Measurements from ENCODE around the gene INO80B.
"Not testable (repeated sequence)": the region's sequence is repeated elsewhere in the genome, so short reads cannot be mapped to it uniquely, and the experiment has no call there.

The INO80B gene

DNA sequence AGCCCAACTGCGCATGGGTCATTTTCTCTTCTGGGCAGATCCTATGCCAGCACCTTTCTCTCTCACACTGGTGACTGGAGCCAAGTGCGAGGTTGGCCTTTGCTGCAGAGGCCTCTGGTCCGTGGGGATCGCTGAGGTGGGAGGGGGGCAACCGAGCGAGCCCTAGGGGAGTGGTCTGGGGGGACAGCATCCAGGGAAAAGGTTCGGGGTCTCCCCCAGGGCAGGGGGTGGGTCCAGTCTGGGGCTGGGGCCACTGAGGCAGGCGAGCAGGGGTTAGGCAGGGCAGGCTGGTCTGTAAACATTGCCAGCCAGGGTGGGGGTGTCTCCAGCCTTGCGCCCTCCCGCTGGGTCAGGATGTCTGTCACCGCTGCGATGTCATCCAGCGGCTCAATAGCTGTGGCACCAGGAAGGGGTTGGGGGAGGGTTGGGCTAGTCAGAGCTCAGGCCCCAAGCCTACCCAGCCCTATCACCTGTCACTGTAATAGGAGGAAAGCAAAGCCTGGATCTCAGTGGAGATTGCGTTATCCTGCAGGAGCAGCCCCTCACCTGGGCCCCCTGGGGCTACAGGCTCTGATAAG lies 28.6 kb upstream of the INO80B start:
- no peak for DNase-seq (ENCODE audit: low spot score)

DNA sequence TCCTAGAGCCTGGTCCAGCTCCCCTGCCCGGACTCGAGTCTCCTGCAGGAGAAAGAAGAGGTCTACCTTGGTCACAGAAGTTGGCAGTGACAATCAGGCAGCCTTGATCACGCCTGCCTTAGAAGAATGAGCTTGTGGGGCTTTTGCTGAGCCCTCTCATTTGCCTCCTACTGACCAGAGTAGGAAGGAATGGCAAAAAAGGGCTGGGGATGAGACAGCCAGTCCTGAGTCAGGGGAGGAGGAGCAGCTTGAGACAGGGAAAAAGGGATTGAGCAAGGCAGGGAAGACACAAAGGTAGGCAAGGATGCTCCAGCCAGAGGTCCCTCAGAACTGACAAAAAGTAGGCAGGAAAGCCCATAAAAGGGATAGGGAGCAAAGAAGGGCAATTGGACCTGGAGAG lies 27.3 kb upstream of the INO80B start:
- no peak for DNase-seq (ENCODE audit: low spot score)

GRCh38 chr2:74428675-74429074 lies 26.2 kb upstream of the INO80B start:
- DNase-seq (ENCODE audit: low spot score), result no peak

- DNase-seq (ENCODE audit: low spot score), result no peak
Measured at GRCh38 chr2:74429487-74430451, 25.1 kb upstream of the INO80B start.

- no peak for DNase-seq (ENCODE audit: low spot score)
Measured at GRCh38 chr2:74430502-74430901, 24.4 kb upstream of the INO80B start.

GRCh38 chr2:74436111-74436805 lies 18.6 kb upstream of the INO80B start:
- DNase-seq (ENCODE audit: low spot score), result no peak

GRCh38 chr2:74436848-74437695 lies 17.8 kb upstream of the INO80B start:
- DNase-seq (ENCODE audit: low spot score), result no peak

DNA sequence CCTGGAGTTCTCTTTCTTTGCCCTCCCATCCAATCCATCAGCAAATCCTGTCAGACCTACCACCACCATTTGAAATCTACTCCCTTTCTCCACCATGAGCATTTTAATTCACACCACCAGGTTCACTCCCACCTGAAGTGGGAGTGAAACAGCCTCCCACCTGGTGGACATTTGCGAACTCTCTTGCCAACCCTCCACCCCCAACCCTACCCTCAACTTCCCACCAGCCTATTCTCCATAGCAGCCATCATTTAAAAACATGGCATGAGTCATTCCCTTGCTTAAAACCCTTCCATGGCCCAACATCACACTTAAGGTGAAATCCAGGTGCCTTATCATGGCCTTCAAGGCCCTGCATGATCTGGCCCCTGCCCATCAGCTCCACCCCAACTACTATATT lies 16.6 kb upstream of the INO80B start:
- DNase-seq (ENCODE audit: low spot score), result no peak

GRCh38 chr2:74439373-74439772 lies 15.5 kb upstream of the INO80B start:
- DNase-seq (ENCODE audit: low spot score), result no peak

- no peak for DNase-seq (ENCODE audit: low spot score)
Measured at GRCh38 chr2:74439803-74440377, 15.0 kb upstream of the INO80B start.

GRCh38 chr2:74440378-74441169 lies 14.3 kb upstream of the INO80B start:
- DNase-seq (ENCODE audit: low spot score), result no peak

GRCh38 chr2:74441170-74441689 lies 13.7 kb upstream of the INO80B start:
- DNase-seq (ENCODE audit: low spot score), result no peak

DNA sequence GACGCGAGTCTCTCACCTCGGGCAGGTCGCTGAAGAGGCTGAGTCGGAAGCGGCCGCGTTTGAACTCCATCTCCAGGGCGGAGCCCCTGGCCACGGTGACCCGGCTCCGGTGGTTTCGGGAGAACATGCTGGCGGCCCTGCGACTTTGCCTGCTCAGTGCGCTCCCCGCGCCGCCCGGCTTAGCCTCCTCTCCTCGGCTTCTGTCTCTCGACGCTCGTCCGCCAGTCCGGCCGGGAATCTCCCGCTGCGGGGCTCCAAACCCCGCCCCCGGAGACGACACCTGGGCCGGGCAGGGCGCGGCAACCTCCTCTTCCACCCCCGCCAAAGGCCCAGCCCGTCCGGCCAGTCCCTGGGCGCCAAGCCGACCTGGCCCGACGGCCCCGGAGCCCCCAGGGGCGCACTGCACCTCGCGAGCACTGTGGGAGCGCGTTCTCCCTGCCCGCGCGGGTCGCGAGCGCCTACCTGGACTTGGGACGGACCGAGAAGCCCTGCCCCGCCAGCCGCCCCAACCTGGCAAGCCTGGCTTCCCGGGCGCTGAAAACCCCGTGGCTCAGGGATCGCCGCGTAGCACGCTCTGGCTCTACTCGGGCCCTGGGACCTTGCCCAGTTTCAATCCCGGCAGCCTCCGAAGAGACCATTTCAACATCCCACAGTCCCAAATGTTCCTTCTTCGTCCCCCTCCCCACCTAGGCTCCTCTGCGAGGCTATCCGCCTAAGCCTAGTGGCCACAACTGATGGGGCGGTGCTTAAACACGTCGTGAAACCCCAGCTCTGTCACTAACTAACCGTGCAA lies 13.0 kb upstream of the INO80B start, which contains the start of gene RTKN:
RTKN (minus strand) TSS at position 248 of the 793 bp plus-strand sequence; CDS start at position 127, 121 bp downstream.
- no peak for DNase-seq (ENCODE audit: low spot score)

GRCh38 chr2:74442483-74443297 lies 12.2 kb upstream of the INO80B start:
- not testable (repeated sequence) for DNase-seq (ENCODE audit: low spot score)

DNA sequence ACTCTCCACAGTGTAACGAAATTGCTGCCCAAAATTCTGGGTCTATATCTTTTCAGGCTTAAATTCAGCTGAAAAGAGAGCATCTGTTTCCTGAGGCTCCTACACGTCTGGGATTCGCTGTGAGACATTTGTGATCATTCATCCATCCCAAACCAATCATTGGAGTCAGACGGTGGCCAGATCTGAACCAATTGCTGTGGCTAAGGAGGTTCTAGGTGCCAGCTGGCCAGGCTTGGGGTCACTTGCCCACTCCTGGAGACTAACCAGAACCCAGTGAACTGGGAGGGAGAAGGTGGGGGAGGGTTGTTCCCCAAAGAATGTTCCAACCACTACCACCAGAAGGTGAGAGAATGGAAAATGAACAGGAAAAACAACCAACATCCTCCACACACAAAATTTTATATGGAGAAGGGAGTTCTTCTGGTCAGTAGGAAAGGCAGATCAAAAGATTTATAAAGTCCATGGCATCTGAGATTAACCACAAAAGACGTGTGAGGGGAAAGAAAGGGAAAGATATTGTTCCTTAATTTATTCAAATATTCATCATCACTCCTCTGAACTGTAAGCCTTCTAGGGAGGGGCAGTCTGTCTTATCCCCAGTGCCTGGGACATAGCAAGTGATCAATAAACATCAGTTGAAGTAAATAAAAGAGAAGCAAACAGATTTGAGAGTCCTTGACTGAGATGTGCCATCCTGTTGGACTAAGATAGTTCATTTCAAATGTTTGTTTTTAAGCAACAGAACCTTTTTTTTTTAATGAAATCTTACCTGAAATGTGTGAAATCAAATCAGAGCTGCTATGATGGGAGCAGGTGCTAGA lies 10.2 kb upstream of the INO80B start:
- DNase-seq (ENCODE audit: low spot score), result no peak

DNA sequence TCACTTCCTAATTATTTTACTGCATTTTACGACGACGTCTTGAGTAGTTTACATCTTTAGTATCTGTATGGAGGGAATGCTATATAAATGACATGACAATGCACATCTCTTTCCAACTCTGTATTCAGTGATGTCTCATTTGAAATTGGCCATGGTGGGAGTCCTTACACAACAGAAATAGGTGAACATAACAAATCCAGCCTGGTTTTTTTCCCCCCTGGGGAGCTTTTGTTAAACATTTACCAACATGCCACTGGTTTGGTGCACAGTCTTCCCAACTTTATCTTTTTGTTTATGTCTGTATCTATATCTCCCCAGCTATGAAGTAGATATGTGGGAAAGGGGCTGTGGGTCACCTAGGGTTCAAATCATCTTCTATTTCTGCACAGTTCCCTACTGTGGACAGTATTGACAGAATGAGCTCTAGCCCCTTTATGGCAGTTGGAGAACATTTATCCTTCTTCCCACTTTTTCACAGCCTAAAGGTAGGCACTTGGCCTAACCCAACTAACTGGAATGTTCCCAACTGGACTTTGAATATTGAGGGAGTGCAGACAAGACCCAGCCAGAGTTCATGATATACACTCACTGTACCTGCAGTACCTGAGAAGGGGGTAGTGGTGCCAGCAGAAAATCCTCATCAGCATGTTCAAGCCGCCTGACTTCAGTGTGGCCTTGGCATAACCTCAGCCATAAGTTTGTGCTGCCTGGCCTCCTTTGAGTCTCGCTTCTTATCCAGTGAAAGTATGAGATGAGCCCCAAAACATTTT lies 7.5 kb upstream of the INO80B start:
- DNase-seq (ENCODE audit: low spot score), result no peak

DNA sequence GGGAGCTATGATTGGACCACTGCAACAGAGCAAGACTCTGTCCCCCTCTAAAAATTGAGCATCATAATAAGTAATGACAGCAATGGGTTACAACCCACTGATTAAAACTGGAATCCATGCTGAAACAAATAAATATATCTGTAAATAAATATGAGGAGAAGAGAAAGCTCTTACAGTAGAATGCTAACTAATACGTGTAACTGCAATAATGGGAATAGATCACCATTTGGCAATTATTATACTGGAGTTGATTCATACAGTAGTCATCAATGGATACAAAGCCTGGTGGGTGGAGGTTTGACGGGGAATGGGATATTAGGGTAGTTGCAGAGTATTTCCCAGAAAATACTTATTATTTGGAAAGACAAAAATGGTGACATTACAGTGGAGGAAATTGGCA lies 6.1 kb upstream of the INO80B start:
- DNase-seq (ENCODE audit: low spot score), result no peak
